ENCODE results near the gene DAAM2.

Gene DAAM2

GRCh38 chr6:39917329-39917728 is 125.2 kb downstream of the DAAM2 start:
- no peak for DNase-seq (ENCODE audit: low spot score)
- TF ChIP-seq, protein P1, sequence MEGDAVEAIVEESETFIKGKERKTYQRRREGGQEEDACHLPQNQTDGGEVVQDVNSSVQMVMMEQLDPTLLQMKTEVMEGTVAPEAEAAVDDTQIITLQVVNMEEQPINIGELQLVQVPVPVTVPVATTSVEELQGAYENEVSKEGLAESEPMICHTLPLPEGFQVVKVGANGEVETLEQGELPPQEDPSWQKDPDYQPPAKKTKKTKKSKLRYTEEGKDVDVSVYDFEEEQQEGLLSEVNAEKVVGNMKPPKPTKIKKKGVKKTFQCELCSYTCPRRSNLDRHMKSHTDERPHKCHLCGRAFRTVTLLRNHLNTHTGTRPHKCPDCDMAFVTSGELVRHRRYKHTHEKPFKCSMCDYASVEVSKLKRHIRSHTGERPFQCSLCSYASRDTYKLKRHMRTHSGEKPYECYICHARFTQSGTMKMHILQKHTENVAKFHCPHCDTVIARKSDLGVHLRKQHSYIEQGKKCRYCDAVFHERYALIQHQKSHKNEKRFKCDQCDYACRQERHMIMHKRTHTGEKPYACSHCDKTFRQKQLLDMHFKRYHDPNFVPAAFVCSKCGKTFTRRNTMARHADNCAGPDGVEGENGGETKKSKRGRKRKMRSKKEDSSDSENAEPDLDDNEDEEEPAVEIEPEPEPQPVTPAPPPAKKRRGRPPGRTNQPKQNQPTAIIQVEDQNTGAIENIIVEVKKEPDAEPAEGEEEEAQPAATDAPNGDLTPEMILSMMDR (IDR thresholded peaks at IDR 0.05; ENCODE audit: extremely low read depth, insufficient read depth, missing control alignments) = no peak
- in situ Hi-C loops (cut with MboI; ENCODE audit: low pct_unique_long_range_greater_than_20kb, low sequenced_read_pairs, unreplicated experiment) = no loop called here

- in situ Hi-C loops (cut with MboI; ENCODE audit: low pct_unique_long_range_greater_than_20kb, low sequenced_read_pairs, unreplicated experiment) = no loop called here
- TF ChIP-seq, protein P1 (IDR thresholded peaks at IDR 0.05; ENCODE audit: extremely low read depth, insufficient read depth, missing control alignments) = no peak
- no peak for DNase-seq (ENCODE audit: low spot score)
These were observed 125.8 kb downstream of the DAAM2 start for GRCh38 chr6:39917981-39918380.

DNA sequence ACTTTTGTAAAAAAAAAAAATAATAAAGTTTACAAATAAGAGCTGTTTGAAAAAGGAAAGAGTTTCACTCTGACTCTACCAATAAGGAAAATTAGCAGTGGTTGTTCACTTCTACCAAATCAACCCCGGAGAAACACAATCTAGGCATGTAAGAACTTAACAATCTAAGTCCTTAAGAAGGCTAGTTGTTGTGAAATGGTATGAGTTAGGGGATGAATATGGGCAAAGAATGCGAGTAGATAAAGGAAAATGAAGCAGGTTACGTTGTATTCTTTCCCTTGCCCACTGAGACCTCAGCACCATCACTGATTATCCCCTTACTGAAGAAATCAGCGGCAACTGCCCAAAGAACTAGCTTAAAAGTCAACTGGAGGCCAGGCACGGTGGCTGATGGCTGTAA is 126.7 kb downstream of the DAAM2 start:
- DNase-seq (ENCODE audit: low spot score) = no peak
- in situ Hi-C loops (cut with MboI; ENCODE audit: low pct_unique_long_range_greater_than_20kb, low sequenced_read_pairs, unreplicated experiment) = no loop called here
- TF ChIP-seq, protein P1 (IDR thresholded peaks at IDR 0.05; ENCODE audit: extremely low read depth, insufficient read depth, missing control alignments) = no peak

- in situ Hi-C loops (cut with MboI; ENCODE audit: low pct_unique_long_range_greater_than_20kb, low sequenced_read_pairs, unreplicated experiment) = no loop called here
- no peak for DNase-seq (ENCODE audit: low spot score)
- TF ChIP-seq, protein P1 (IDR thresholded peaks at IDR 0.05; ENCODE audit: extremely low read depth, insufficient read depth, missing control alignments) = no peak
These were observed 128.0 kb downstream of the DAAM2 start for GRCh38 chr6:39920157-39920556.

- in situ Hi-C loops (cut with MboI; ENCODE audit: low pct_unique_long_range_greater_than_20kb, low sequenced_read_pairs, unreplicated experiment) = no loop called here
- TF ChIP-seq, protein P1 (IDR thresholded peaks at IDR 0.05; ENCODE audit: extremely low read depth, insufficient read depth, missing control alignments) = no peak
- DNase-seq (ENCODE audit: low spot score) = no peak
These were observed 130.6 kb downstream of the DAAM2 start for GRCh38 chr6:39922821-39923220.

GRCh38 chr6:39923394-39923793 is 131.2 kb downstream of the DAAM2 start:
- in situ Hi-C loops (cut with MboI; ENCODE audit: low pct_unique_long_range_greater_than_20kb, low sequenced_read_pairs, unreplicated experiment) = no loop called here
- no peak for DNase-seq (ENCODE audit: low spot score)
- TF ChIP-seq, protein P1 (IDR thresholded peaks at IDR 0.05; ENCODE audit: extremely low read depth, insufficient read depth, missing control alignments) = no peak

GRCh38 chr6:39923861-39924260 is 131.7 kb downstream of the DAAM2 start:
- TF ChIP-seq, protein P1 (IDR thresholded peaks at IDR 0.05; ENCODE audit: extremely low read depth, insufficient read depth, missing control alignments) = no peak
- no peak for DNase-seq (ENCODE audit: low spot score)
- in situ Hi-C loops (cut with MboI; ENCODE audit: low pct_unique_long_range_greater_than_20kb, low sequenced_read_pairs, unreplicated experiment) = no loop called here
